ENCODE measurements around the gene ZNF738.

- TF ChIP-seq THAP11 (CRISPR knock-in tag; IDR thresholded peaks at IDR 0.05) (no peak), ZNF678 (CRISPR knock-in tag; IDR thresholded peaks at IDR 0.05) (no peak), SRSF9 (IDR thresholded peaks at IDR 0.05; ENCODE audit: borderline replicate concordance, insufficient read depth, low read depth, low read length, poor library complexity, severe bottlenecking) (no peak), ZNF687 (CRISPR knock-in tag; IDR thresholded peaks at IDR 0.05) (no peak), ZNF572 (CRISPR knock-in tag; IDR thresholded peaks at IDR 0.05) (no peak), ARID5B (CRISPR knock-in tag; IDR thresholded peaks at IDR 0.05) (no peak)
Observed at GRCh38 chr19:21402303-21402985, 43.6 kb downstream of the ZNF738 start.

Measured in HepG2 (cell line).